ENCODE measurements around the gene GKAP1. TPM values are rescaled to one million over a fixed set of nuclear protein-coding genes. Genes with fewer than 3 reads are reported as not detected.

The GKAP1 gene
- polyA plus RNA-seq, 1 of the 3 experiments (the other 2 are of a cell fraction), result 1.7 TPM

GRCh38 chr9:83699615-83700014, 118.0 kb downstream of the GKAP1 start:
- no peak overlapping the region for H3K4me2 ChIP-seq

More at GRCh38 chr9:83699615-83700014, 118.0 kb downstream of the GKAP1 start:
- Histone ChIP-seq H3K9me3 (no peaks in the 10 kb centered on the region), H3K27me3 (ENCODE audit: insufficient read depth) (no peaks in the 10 kb centered on the region), H2AFZ (ENCODE audit: low read depth) (no peak overlapping the region), H3K9ac (no peak overlapping the region), H3K36me3 (replicated peaks in 1 of 2; ENCODE audit: control insufficient read depth in 1 of 2, insufficient read depth in 2 of 2, low read length in 1 of 2) (peaks cover 2 to 21% of the 10 kb centered on the region in 2 experiments), H4K20me1 (ENCODE audit: insufficient read depth) (peaks cover 99% of the 10 kb centered on the region), H3K4me3 (ENCODE audit: low read depth in 2 of 2, low read length in 1 of 2) (no peak overlapping the region), H3K27ac (ENCODE audit: low read depth in 2 of 2, low read length in 1 of 2) (0 out of 4 replicates have a peak overlapping the region, but pooled peaks of 1 of the 2 experiments have one; percentile 1), H3K79me2 (ENCODE audit: insufficient read depth) (peaks cover 100% of the 10 kb centered on the region), H3K9me2 (no peaks in the 10 kb centered on the region), H3F3A (replicated peaks; ENCODE audit: insufficient read depth) (peaks cover 3% of the 10 kb centered on the region), H3K4me1 (ENCODE audit: control insufficient read depth in 1 of 2, insufficient read depth in 2 of 2, low read depth in 1 of 2, low read length in 1 of 2) (peaks cover 0 to 7% of the 10 kb centered on the region in 2 experiments; a peak in 2 of 4 replicates)
- POLR2A ChIA-PET, result no interaction called here
- WGBS (ENCODE audit: low lambda C conversion rate), result 96% methylated on average over 3 of the region's 3 CpGs
- CTCF ChIA-PET, result interaction anchor here (1.1 kb wide), 1 partner anchor 365 kb away, joined by 3 read pairs; no protein-coding TSS in a partner anchor
- TF ChIP-seq IRF3 (IDR thresholded peaks at IDR 0.05; ENCODE audit: low read depth, low read length) (no peak), CTCF (IDR thresholded peaks at IDR 0.05) (no peak), YY1 (IDR thresholded peaks at IDR 0.05; ENCODE audit: low read depth) (no peak), EP300 (IDR thresholded peaks at IDR 0.05; ENCODE audit: borderline replicate concordance in 1 of 2, low read depth in 1 of 2, low read length in 1 of 2) (no peak), FOXJ3 (CRISPR knock-in tag; IDR thresholded peaks at IDR 0.05) (no peak), FOXM1 (IDR thresholded peaks at IDR 0.05; ENCODE audit: low read depth) (no peak), MAX (IDR thresholded peaks at IDR 0.05; ENCODE audit: low read depth) (no peak), TCF12 (IDR thresholded peaks at IDR 0.05) (no peak), RCOR1 (IDR thresholded peaks at IDR 0.05; ENCODE audit: low read length) (no peak), FOSL2 (IDR thresholded peaks at IDR 0.05; ENCODE audit: borderline replicate concordance, low read depth) (no peak), JUND (IDR thresholded peaks at IDR 0.05) (no peak), TAF1 (IDR thresholded peaks at IDR 0.05; ENCODE audit: borderline replicate concordance, low read depth, low read length) (no peak), MXI1 (IDR thresholded peaks at IDR 0.05; ENCODE audit: low read depth, low read length) (no peak), USF1 (IDR thresholded peaks at IDR 0.05; ENCODE audit: borderline replicate concordance, low read depth) (no peak), ELF1 (IDR thresholded peaks at IDR 0.05) (no peak), TEAD4 (IDR thresholded peaks at IDR 0.05; ENCODE audit: borderline replicate concordance, insufficient read depth) (no peak), SMC3 (IDR thresholded peaks at IDR 0.05; ENCODE audit: low read depth, low read length) (no peak)
- DNase-seq, result no peak

All from SK-N-SH (cell line).